Activated naive CD8-positive, alpha-beta T cell treated with anti-CD3 and anti-CD28 coated beads, Interleukin-2, amount 10 ng/mL, durations not matched to agents 7 days and 5 days (primary cell): ENCODE measurements around the gene PLCD4. TPM values are rescaled to one million over a fixed set of nuclear protein-coding genes. Genes with fewer than 3 reads are reported as not detected.

Experiments
- ATAC-seq: fragments of 150-1000 bp; cut with Tn5 transposase; one replicate; pipeline ENCODE4 v1.10.0; 2021; ENCODE audit warnings: low read depth, moderate library complexity
- POLR2A ChIA-PET: fragments of 350-600 bp; sonication (Branson Sonifier 250); formaldehyde crosslinking; loops from one replicate; lab custom pipeline; 2021; ENCODE audit warnings: antibody characterized with exemption; lab: Charles Lee
- DNase-seq: peaks from one replicate; pipeline ENCODE4 v3.0.0; 2021
- H3K27ac Mint-ChIP-seq: one replicate; pipeline ENCODE4 v1.8.0; 2022; ENCODE audit warnings: mild to moderate bottlenecking, mixed read lengths
- H3K27me3 Mint-ChIP-seq: one replicate; pipeline ENCODE4 v1.8.0; 2022; ENCODE audit warnings: mild to moderate bottlenecking, moderate library complexity, mixed read lengths
- H3K36me3 Mint-ChIP-seq: one replicate; pipeline ENCODE4 v1.8.0; 2021; ENCODE audit warnings: mild to moderate bottlenecking, mixed read lengths
- H3K4me1 Mint-ChIP-seq: one replicate; pipeline ENCODE4 v1.8.0; 2021; ENCODE audit warnings: mixed read lengths
- H3K4me3 Mint-ChIP-seq: one replicate; pipeline ENCODE4 v1.8.0; 2022; ENCODE audit warnings: mild to moderate bottlenecking, moderate library complexity, mixed read lengths
- H3K9me3 Mint-ChIP-seq: one replicate; pipeline ENCODE4 v1.8.0; 2021; ENCODE audit warnings: mixed read lengths
- total RNA-seq, 2 experiments: library from RNA; stranded (reverse); gene quantifications; one replicate each; pipeline ENCODE4 v1.2.3, GENCODE V29; 2021

PLCD4 gene
- under 1 TPM; 0.54 to 0.64 TPM for total RNA-seq

GRCh38 chr2:218607436-218608115 is at the start of gene PLCD4:
TSS of gene PLCD4 (plus strand) at chr2:218607899. CDS start at chr2:218615740, 7,841 bp downstream.
- no peak for DNase-seq
- Mint-ChIP-seq H3K27ac (no peak within 1 kb of the TSS), H3K36me3 (no peaks in the 10 kb centered on the region), H3K4me1 (no peaks in the 10 kb centered on the region), H3K27me3 (peaks cover 26% of the 10 kb centered on the region), H3K9me3 (no peaks in the 10 kb centered on the region), H3K4me3 (no peak within 1 kb of the TSS)
- POLR2A ChIA-PET: no interaction called here
- no peak for ATAC-seq

DNA sequence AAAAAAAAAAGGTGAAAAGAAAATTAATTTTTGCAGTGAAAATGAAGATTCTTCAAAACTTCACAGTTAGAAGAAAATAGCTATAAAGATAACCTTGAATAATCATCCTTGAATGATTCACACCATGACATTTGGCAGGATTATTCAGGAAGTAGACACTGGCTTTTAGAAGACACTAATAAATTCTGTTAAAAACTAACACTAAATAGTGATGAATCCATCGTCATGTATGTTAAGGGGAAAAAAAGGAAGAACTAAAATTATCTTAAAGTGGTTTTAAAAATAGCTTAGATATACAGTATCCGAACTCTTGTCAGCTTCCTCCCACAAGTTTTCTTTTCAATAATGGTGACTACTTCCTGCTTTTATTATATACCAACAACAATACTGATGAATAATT is 49.8 kb upstream of the PLCD4 start:
- H3K4me1 Mint-ChIP-seq: peaks cover 14% of the 10 kb centered on the region
- H3K27me3 Mint-ChIP-seq: no peaks in the 10 kb centered on the region
- POLR2A ChIA-PET: no interaction called here
- no peaks in the 10 kb centered on the region for H3K9me3 Mint-ChIP-seq
- no peak overlapping the region for H3K4me3 Mint-ChIP-seq
- ATAC-seq: no peak
- H3K36me3 Mint-ChIP-seq: peaks cover 34% of the 10 kb centered on the region
- DNase-seq: no peak
- no peak overlapping the region for H3K27ac Mint-ChIP-seq

DNA sequence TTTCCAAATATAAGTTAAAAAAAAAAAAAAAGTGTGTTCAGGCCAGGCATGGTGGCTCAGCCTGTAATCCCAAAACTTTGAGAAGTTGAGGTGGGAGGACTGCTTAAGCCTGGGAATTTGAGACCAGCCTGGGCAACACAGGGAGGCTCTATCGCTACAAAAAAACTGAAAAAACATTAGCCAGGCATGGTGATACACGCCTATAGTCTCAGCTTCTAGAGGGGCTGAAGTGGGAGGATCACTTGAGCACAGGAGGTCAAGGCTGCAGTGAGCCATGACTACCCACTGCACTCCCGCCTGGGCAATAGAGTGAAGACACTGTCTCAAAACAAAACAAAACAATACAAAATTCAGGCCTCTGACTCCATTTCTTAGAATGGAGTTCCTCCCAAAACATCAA is 48.7 kb upstream of the PLCD4 start:
- H3K27me3 Mint-ChIP-seq: no peaks in the 10 kb centered on the region
- H3K9me3 Mint-ChIP-seq: no peaks in the 10 kb centered on the region
- H3K4me3 Mint-ChIP-seq: no peak overlapping the region
- no peak overlapping the region for H3K27ac Mint-ChIP-seq
- POLR2A ChIA-PET: no interaction called here
- no peak for ATAC-seq
- H3K4me1 Mint-ChIP-seq: peaks cover 20% of the 10 kb centered on the region
- no peak for DNase-seq
- peaks cover 34% of the 10 kb centered on the region for H3K36me3 Mint-ChIP-seq

DNA sequence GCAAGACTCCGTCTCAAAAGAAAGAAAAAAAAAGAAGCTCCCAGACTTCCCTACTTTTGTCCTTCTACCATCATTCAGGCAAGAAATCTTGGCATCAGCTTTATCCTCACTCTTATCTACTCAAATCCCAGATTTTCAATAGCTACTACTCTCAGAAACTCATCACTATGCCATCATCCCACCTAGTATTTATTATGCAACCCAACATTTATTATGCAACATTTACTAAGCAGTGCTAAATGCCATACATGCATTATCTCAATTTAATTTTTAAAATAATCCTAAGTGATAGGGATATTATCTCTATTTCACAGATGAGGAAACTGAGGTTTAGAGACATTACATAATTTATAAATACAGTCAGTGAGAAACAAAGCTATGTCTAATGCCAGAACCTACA is 43.6 kb upstream of the PLCD4 start:
- Mint-ChIP-seq H3K27ac (peak overlapping the region; percentile 26), H3K4me1 (peaks cover 36% of the 10 kb centered on the region), H3K9me3 (no peaks in the 10 kb centered on the region), H3K4me3 (no peak overlapping the region), H3K36me3 (peaks cover 31% of the 10 kb centered on the region), H3K27me3 (no peaks in the 10 kb centered on the region)
- DNase-seq (no peak), ATAC-seq (no peak)
- POLR2A ChIA-PET: no interaction called here

GRCh38 chr2:218566296-218566695 is 41.4 kb upstream of the PLCD4 start:
- peaks cover 51% of the 10 kb centered on the region for H3K4me1 Mint-ChIP-seq
- H3K9me3 Mint-ChIP-seq: no peaks in the 10 kb centered on the region
- H3K4me3 Mint-ChIP-seq: peak overlapping the region; percentile 91
- POLR2A ChIA-PET: no interaction called here
- peak overlapping the region; percentile 100 for H3K27ac Mint-ChIP-seq
- peaks cover 27% of the 10 kb centered on the region for H3K36me3 Mint-ChIP-seq
- DNase-seq (no peak), ATAC-seq (no peak)
- no peaks in the 10 kb centered on the region for H3K27me3 Mint-ChIP-seq

- no peaks in the 10 kb centered on the region for H3K9me3 Mint-ChIP-seq
- POLR2A ChIA-PET: interaction anchor here (0.6 to 1.0 kb wide), 4 partner anchors 9 to 171 kb away, joined by 3 to 6 read pairs (median 3); no protein-coding TSS in a partner anchor
- ATAC-seq (peak; percentile 48), DNase-seq (no peak)
- peak overlapping the region; percentile 91 for H3K4me3 Mint-ChIP-seq
- no peaks in the 10 kb centered on the region for H3K27me3 Mint-ChIP-seq
- peaks cover 49% of the 10 kb centered on the region for H3K4me1 Mint-ChIP-seq
- H3K27ac Mint-ChIP-seq: peak overlapping the region; percentile 100
- H3K36me3 Mint-ChIP-seq: peaks cover 29% of the 10 kb centered on the region
Measured at GRCh38 chr2:218567797-218568189, 39.9 kb upstream of the PLCD4 start.

DNA sequence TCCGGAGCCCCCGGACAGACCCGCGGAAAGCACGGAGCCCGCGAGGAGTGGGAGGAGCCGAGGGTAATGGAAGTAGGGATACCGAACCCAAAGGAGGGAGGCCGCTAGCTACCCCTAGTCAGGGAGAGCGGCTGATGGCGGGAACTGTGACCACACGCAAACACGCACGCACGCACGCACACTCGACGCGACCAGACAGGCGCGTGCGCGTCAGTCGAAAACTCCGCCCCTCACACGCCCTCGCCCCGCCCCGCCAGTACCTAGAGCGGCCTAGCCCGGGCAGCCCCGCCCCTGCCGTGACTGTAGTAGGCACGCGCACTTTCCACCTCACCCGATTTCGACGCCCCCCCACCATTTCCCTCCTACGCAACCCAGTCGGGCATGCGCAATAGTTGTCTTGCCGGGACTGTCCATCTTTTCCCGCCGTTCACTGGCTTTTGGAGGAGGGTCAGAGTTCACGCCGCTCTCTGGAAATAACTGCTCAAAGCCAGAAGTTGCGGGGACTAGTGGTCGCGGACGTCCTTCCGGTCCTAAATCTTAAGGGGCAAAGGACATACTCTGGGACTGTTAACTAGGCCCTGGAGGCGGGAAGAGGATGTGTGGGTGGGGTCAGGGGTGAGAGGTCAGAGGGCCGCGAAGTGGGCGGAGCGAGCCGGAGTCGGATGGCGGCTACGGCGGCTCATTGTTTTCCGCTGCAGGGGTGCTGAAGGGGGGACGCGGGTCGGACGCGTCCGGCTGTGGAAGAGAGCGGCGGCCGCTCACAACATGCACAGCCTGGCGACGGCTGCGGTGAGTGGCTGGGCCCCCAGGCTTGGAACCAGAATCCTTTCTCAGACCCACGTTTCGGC is 39.3 kb upstream of the PLCD4 start, which contains the start of the genes CNOT9 and USP37:
TSS of gene CNOT9 (plus strand) at position 650 of the 848 bp plus-strand sequence. CDS start at position 766, 116 bp downstream.
TSS of gene USP37 (minus strand) at position 162 of the 848 bp plus-strand sequence. CDS start 9,698 bp downstream, outside the sequence.
- Mint-ChIP-seq H3K4me1 (peaks cover 49% of the 10 kb centered on the region), H3K9me3 (no peaks in the 10 kb centered on the region), H3K27me3 (no peaks in the 10 kb centered on the region), H3K36me3 (peaks cover 29% of the 10 kb centered on the region), H3K27ac (peak within 1 kb of the TSS; percentile 100), H3K4me3 (peak within 1 kb of the TSS; percentile 91)
- DNase-seq (peak; percentile 100), ATAC-seq (peak; percentile 87)
- POLR2A ChIA-PET: interaction anchor here (0.6 to 1.6 kb wide), 5 partner anchors 9 to 172 kb away, joined by 3 to 8 read pairs (median 3); no protein-coding TSS in a partner anchor

GRCh38 chr2:218569038-218569431 is 38.7 kb upstream of the PLCD4 start:
- H3K9me3 Mint-ChIP-seq: no peaks in the 10 kb centered on the region
- POLR2A ChIA-PET: interaction anchor here (1.6 kb wide), 1 partner anchor 11 kb away, joined by 8 read pairs; no protein-coding TSS in a partner anchor
- H3K4me1 Mint-ChIP-seq: peaks cover 43% of the 10 kb centered on the region
- ATAC-seq (peak; percentile 4), DNase-seq (peak; percentile 68)
- H3K36me3 Mint-ChIP-seq: peaks cover 25% of the 10 kb centered on the region
- no peaks in the 10 kb centered on the region for H3K27me3 Mint-ChIP-seq
- H3K27ac Mint-ChIP-seq: peak overlapping the region; percentile 100
- peak overlapping the region; percentile 91 for H3K4me3 Mint-ChIP-seq

DNA sequence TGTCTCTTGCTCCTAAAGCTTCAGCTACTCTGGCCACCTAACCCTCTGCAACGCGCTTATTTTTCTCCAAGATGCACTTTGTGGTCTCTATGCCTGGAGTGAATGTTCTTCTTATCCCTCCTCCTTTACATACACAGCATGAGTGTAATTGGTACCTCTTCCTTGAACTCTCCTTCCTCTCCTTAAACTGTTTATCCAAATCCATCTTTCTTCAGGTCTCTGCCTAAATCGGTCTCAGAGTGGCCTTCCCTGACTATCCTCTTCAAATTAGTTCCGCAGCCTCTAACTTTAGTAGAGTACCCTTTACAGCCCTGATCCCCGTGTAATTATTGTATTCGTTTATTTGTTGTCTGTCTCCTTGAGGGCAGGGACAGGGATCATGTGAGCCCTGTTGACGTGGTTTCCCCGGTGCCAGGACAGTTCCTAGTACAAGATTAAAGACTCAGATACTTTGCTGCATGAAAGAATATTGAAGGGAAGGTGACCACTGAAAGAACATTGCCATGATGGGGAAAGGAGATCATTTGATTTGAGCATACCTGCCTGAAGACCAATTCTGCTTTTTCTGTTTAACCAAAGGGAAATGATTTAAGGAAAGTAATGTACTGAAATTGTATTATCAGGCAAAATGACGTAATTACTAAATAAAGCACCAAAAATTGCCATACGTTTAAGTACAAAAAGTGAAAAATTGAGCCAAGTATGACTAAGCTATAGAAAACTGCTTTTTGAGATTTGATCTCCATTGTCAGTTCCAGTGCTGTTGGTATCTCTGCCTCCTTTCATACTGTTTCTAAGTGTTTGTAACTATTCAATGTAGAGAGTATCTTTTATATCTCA is 37.8 kb upstream of the PLCD4 start:
- DNase-seq (no peak), ATAC-seq (no peak)
- H3K4me3 Mint-ChIP-seq: peak overlapping the region; percentile 91
- POLR2A ChIA-PET: interaction anchor here (1.6 kb wide), 1 partner anchor 10 kb away, joined by 8 read pairs; no protein-coding TSS in a partner anchor
- no peaks in the 10 kb centered on the region for H3K27me3 Mint-ChIP-seq
- H3K27ac Mint-ChIP-seq: peak overlapping the region; percentile 100
- H3K9me3 Mint-ChIP-seq: no peaks in the 10 kb centered on the region
- H3K36me3 Mint-ChIP-seq: peaks cover 21% of the 10 kb centered on the region
- H3K4me1 Mint-ChIP-seq: peaks cover 40% of the 10 kb centered on the region

DNA sequence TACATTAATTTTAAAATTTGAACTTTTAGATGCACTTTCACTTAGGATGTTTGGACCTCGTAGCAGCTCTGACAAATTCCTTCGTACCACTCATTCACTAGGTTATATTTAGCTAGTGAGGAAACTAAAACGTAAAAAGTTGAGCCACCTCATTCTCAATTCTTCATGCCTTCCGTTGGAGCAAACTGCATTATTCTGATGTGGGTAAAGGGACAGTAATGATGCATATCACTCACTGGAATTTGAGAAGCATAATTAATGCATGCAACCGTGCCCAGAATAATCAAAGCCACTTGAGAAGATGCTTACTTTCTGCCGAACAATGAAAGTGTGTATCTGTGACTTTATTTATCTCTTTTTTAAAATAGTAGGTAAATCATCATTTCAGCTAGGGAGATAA is 36.8 kb upstream of the PLCD4 start:
- peaks cover 39% of the 10 kb centered on the region for H3K4me1 Mint-ChIP-seq

DNA sequence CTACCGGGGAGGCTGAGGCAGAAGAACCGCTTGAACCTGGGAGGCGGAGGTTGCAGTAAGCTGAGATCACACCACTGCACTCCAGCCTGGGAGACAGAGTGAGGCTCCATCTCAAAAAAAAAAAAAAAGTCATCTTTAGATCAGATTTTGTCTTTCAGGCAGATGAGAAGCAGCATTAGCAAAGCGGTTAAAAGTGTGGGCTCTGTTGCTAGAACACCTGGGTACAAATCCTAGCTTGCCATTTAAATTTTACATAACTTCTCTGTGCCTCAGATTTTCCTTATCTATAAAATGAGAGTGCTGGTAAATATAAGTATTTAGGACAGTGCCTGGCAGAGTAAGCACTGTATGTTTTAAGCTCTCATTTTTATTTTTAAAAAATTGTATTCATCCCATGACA is 30.8 kb upstream of the PLCD4 start:
- ATAC-seq: no peak
- no peaks in the 10 kb centered on the region for H3K9me3 Mint-ChIP-seq
- H3K4me1 Mint-ChIP-seq: peaks cover 18% of the 10 kb centered on the region
- no peaks in the 10 kb centered on the region for H3K27me3 Mint-ChIP-seq
- DNase-seq: no peak
- no peak overlapping the region for H3K4me3 Mint-ChIP-seq
- H3K27ac Mint-ChIP-seq: no peak overlapping the region
- peaks cover 15% of the 10 kb centered on the region for H3K36me3 Mint-ChIP-seq
- POLR2A ChIA-PET: interaction anchor here (0.7 to 1.1 kb wide), 3 partner anchors 9 to 129 kb away, joined by 3 to 5 read pairs (median 3); partner anchors contain the start of gene USP37

More for the DNA sequence above, 36.8 kb upstream of the PLCD4 start:
- H3K4me3 Mint-ChIP-seq: peak overlapping the region; percentile 91
- no peaks in the 10 kb centered on the region for H3K9me3 Mint-ChIP-seq
- peaks cover 24% of the 10 kb centered on the region for H3K36me3 Mint-ChIP-seq
- H3K27ac Mint-ChIP-seq: peak overlapping the region; percentile 100
- POLR2A ChIA-PET: no interaction called here
- H3K27me3 Mint-ChIP-seq: no peaks in the 10 kb centered on the region
- ATAC-seq (no peak), DNase-seq (no peak)

DNA sequence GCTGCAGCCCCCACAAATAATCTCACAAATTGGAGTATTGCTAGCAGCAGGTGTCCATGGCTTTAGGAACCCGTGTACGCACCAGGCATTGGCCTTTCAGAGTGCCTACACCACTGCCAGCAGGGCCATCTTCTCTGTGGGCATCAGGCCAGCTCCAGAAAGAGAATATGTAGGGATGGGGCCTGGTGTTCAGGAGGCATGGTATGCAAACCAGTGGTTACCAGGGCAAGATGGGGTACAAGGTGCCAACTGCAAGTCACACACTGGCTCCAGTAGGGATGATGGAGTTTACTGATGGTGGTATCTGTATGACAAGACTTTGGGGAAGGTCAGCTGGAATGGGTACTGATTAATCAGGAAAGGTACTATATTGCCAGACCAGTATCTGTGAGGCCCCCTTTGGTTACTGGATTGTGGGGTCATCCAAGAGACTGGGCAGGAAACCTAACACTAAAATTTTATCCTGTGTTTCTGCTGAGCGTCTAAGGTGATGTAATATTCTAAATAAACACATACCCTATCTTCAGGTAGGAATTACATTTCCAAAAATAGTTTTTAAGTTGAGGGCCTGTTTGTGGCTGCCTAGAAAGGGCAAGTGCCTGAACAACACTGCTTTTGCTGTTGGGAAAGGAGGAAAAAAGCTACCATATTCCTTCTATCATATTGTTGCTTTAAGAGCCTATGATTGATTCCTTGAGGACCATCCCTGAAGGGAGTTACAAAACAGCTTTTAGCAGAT is 30.0 kb upstream of the PLCD4 start:
- DNase-seq (no peak), ATAC-seq (no peak)
- POLR2A ChIA-PET: interaction anchor here (0.7 to 1.1 kb wide), 3 partner anchors 9 to 130 kb away, joined by 3 to 5 read pairs (median 3); partner anchors contain the start of gene USP37
- H3K27ac Mint-ChIP-seq: no peak overlapping the region
- H3K4me3 Mint-ChIP-seq: no peak overlapping the region
- peaks cover 18% of the 10 kb centered on the region for H3K4me1 Mint-ChIP-seq
- peaks cover 15% of the 10 kb centered on the region for H3K36me3 Mint-ChIP-seq
- H3K9me3 Mint-ChIP-seq: no peaks in the 10 kb centered on the region
- no peaks in the 10 kb centered on the region for H3K27me3 Mint-ChIP-seq
